Right renal pelvis (tissue), 4 donors: ENCODE measurements around the gene CEP63. TPM values are rescaled to one million over a fixed set of nuclear protein-coding genes. Genes with fewer than 3 reads are reported as not detected.

ENCODE experiments used
- DNase-seq, 4 donors: peaks; one replicate each; pipeline ENCODE4 v3.0.0-alpha.2; 2013; ENCODE audit warnings: low read depth in 4 of 4, low spot score in 3 of 4, missing footprints in 1 of 4
- polyA plus RNA-seq, 4 donors: library from polyadenylated mRNA; unstranded; fragments of 120-200 nt; gene quantifications; one replicate each; pipeline ENCODE4 v1.2.1, GENCODE V29; 2013; ENCODE audit not compliant: insufficient read length in 4 of 4

CEP63 gene
- polyA plus RNA-seq, 4 donors, result 30.3 to 37.7 (median 37.2) TPM

DNA sequence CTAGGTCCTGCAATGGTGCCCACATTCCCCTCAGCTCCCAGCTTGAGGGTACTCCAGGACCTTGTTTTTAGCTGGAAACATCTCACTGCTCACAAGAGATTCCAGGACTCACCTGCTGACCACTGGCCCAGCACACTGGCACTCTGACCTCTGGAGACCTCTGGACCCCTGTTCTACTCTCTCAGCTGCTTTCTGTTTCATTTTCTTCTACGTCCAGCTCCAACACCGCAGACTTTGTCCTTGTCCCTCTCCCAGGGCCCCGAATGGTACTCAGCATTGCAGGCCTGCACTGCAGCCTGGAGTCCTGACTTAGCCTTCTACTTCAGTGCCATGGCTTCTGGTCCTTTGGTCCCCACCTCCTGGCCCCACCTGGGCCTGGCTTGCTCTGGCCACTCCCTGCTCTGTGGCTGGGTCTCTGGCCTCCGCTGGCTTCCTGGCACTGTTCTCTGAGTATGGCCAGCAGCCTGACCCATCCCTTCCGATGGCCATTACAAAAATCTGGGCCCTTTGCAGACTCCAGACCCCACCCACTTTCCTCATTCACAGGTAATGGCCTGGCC, 137.0 kb downstream of the CEP63 start:
- DNase-seq, result no peak

DNA sequence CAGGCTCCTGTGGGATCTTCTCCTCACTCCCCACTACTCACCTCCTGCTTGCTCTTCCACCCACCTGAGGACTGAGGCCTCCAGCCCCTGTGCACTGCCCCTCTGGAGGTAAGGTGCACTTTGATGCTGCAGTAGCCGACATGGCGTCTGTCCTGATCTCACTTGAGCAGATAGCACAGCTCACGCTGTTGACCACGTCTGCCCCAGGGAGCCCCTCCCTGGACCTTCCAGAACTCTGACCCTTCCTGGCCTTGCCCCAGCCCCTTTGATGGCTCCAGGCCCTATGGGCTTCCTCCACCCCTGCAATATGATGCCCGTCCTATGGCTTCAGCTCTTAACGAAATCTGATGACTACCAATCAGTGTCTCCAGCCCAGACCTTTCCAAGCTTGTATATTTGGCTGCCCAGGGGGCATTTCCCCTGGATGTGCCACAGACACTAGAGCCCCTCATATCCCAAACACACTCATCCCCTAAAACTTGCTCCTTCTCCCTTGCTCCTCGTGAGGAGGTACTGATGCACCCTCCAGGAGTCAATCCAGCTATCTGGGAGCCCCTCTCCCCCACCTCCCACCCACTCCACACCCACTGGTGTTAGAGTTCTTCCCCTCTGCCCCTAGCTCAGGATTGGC, 137.9 kb downstream of the CEP63 start:
- no peak for DNase-seq

Other genes with a start within 250 kb of the CEP63 start
- 100 to 1,000 TPM in 2 of 4 donors, 10 to 100 TPM in 2; 82.2 to 104 (median 99.2) TPM for gene RYK, start 235.2 kb upstream of the CEP63 start, polyA plus RNA-seq
- 10 to 100 TPM; 81.9 to 98.2 (median 93.6) TPM for gene AMOTL2, start 111.6 kb upstream of the CEP63 start, polyA plus RNA-seq
- gene ANAPC13, start 72 bp upstream of the CEP63 start, polyA plus RNA-seq, result 100 to 1,000 TPM; 118 to 155 (median 147) TPM
- 1 to 10 TPM in 3 of 4 donors, under 1 TPM in 1; 0.74 to 1.8 (median 1.5) TPM for gene KY, start 165.0 kb downstream of the CEP63 start, polyA plus RNA-seq